ENCODE data around the gene TACC3. TPM values are rescaled to one million over a fixed set of nuclear protein-coding genes. Genes with fewer than 3 reads are reported as not detected.

TACC3 gene
- total RNA-seq, 1 experiment from 2014 or later: 156 TPM

DNA sequence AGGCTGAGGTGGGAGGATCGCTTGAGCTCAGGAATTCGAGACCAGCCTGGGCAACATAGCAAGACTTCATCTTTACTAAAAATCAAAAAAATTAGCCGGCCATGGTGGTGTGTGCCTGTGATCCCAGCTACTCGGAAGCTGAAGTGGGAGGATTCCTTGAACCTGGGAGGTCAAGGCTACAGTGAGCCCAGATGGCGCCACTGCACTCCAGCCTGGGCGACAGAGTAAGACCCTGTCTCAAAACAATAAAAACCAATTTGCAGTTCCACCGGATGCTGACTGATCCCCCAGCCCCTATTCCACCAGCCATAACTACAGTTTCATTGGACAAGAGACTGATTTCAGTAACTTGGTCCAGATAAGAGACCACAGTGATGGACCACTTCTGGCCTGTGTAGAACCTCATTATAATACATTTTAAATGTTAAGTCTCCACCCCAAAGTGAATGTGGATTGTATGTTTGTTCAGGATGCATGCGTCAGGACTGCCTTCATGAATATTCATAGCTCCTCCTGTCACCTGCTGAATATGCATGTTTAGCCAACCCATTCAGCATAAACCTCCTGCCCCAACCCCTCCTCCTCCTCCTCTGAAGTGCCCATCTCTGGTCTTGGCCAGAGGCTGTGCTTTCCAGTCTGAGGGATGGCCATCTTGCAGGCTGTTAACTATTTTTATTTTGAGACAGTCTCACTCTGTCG lies 6.9 kb upstream of the TACC3 start:
- H3K27ac ChIP-seq (ENCODE audit: insufficient read length, low read depth, low read length): no peak overlapping the region
- no peak overlapping the region for H2BK20ac ChIP-seq (ENCODE audit: low read depth, low read length, poor library complexity, severe bottlenecking)
- no peak overlapping the region for H2BK5ac ChIP-seq (ENCODE audit: insufficient read length, low read length)
- no peak overlapping the region for H3T11ph ChIP-seq (ENCODE audit: low read length)
- no peaks in the 10 kb centered on the region for H3K9me3 ChIP-seq (ENCODE audit: control insufficient read depth, low read depth, low read length)
- H2AK5ac ChIP-seq (ENCODE audit: insufficient read length, low read length): no peak overlapping the region
- no peak overlapping the region for H3K4ac ChIP-seq (ENCODE audit: low read depth, low read length)
- Mint-ChIP-seq H3K4me3 (peak overlapping the region; percentile 26 to 29; a peak in 2 of 5 replicates), H3K4me1 (peaks cover 23 to 35% of the 10 kb centered on the region in 2 experiments), H3K36me3 (ENCODE audit: insufficient read depth in 1 of 3, low read depth in 3 of 3) (peaks cover 12 to 32% (median 31%) of the 10 kb centered on the region in 3 experiments), H3K27ac (peak overlapping the region in 2 of 3 experiments; percentile 18; a peak in 3 of 7 replicates), H3K9me3 (peaks cover 0 to 3% of the 10 kb centered on the region in 2 experiments; a peak in 1 of 5 replicates), H3K27me3 (ENCODE audit: low read depth) (no peaks in the 10 kb centered on the region; the same call in 1 of the 2 replicates)
- peaks cover 4% of the 10 kb centered on the region; the same call in 1 of the 2 replicates for H3K79me2 ChIP-seq (ENCODE audit: insufficient read depth, low read length)
- peaks cover 11% of the 10 kb centered on the region for H3K23me2 ChIP-seq (ENCODE audit: insufficient read length, low read depth, low read length, poor library complexity, severe bottlenecking)
- H3K18ac ChIP-seq (ENCODE audit: insufficient read length, low read depth, low read length): no peak overlapping the region
- DNase-seq: peak; percentile 67
- no peak overlapping the region for H4K5ac ChIP-seq (ENCODE audit: insufficient read length, low read depth, low read length)
- no peak overlapping the region for H3K14ac ChIP-seq (ENCODE audit: insufficient read depth, low read length)
- no peak overlapping the region for H2BK15ac ChIP-seq (ENCODE audit: low read depth, low read length)
- H3K23ac ChIP-seq (ENCODE audit: insufficient read length, low read depth, low read length): no peak overlapping the region
- no peak overlapping the region for H3K9ac ChIP-seq (ENCODE audit: extremely low read depth, insufficient read length, low read length)
- peaks cover 4% of the 10 kb centered on the region for H3K79me1 ChIP-seq (ENCODE audit: insufficient read depth, low read depth, low read length, poor library complexity, severe bottlenecking)
- H3K4me2 ChIP-seq (ENCODE audit: insufficient read depth, insufficient read length, low read length): no peak overlapping the region
- no peak overlapping the region for H4K91ac ChIP-seq (ENCODE audit: insufficient read length, low read depth, low read length)
- H2AFZ ChIP-seq (ENCODE audit: low read length): no peak overlapping the region
- H3K27me3 ChIP-seq (ENCODE audit: insufficient read depth, low read length): no peaks in the 10 kb centered on the region
- WGBS (ENCODE audit: extremely low coverage, insufficient read length, low lambda C conversion rate): no CpG with 5 or more reads among the region's 9 CpGs
- H3K4me1 ChIP-seq (ENCODE audit: insufficient read depth, low read length): no peaks in the 10 kb centered on the region
- no peak overlapping the region for H2BK12ac ChIP-seq (ENCODE audit: insufficient read length, low read depth, low read length)
- peaks cover 2% of the 10 kb centered on the region for H4K20me1 ChIP-seq (ENCODE audit: control insufficient read depth, insufficient read depth, insufficient read length)
- H3K56ac ChIP-seq (ENCODE audit: insufficient read length, low read depth, low read length): no peak overlapping the region
- TF ChIP-seq, protein P1, sequence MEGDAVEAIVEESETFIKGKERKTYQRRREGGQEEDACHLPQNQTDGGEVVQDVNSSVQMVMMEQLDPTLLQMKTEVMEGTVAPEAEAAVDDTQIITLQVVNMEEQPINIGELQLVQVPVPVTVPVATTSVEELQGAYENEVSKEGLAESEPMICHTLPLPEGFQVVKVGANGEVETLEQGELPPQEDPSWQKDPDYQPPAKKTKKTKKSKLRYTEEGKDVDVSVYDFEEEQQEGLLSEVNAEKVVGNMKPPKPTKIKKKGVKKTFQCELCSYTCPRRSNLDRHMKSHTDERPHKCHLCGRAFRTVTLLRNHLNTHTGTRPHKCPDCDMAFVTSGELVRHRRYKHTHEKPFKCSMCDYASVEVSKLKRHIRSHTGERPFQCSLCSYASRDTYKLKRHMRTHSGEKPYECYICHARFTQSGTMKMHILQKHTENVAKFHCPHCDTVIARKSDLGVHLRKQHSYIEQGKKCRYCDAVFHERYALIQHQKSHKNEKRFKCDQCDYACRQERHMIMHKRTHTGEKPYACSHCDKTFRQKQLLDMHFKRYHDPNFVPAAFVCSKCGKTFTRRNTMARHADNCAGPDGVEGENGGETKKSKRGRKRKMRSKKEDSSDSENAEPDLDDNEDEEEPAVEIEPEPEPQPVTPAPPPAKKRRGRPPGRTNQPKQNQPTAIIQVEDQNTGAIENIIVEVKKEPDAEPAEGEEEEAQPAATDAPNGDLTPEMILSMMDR (conservative IDR thresholded peaks at IDR 0.05): 0 out of 3 replicates have a peak, but pooled peaks have one; percentile 15
- H2BK120ac ChIP-seq (ENCODE audit: low read depth, low read length, poor library complexity, severe bottlenecking): no peak overlapping the region
- no peak overlapping the region for H4K8ac ChIP-seq (replicated peaks; ENCODE audit: insufficient read length, low read depth, low read length)
